OCI-LY3 (cell line): ENCODE results near the gene VWA3B.

Experiments
- H2AFZ ChIP-seq: fragments of 200-600, 300-600 bp; shearing (Covaris generic); 2 replicates; pipeline ENCODE4 v1.6.0; 2014; ENCODE audit warnings: antibody characterized with exemption, low read depth, low read length
- H3K27ac ChIP-seq: fragments of 200-600, 300-600 bp; sonication (generic); 2 replicates; pipeline ENCODE4 v1.5.1; 2014; ENCODE audit warnings: mild to moderate bottlenecking, low read length, moderate library complexity, mixed read lengths
- H3K27me3 ChIP-seq: fragments of 200-600, 300-600 bp; sonication (generic); 2 replicates; pipeline ENCODE4 v1.6.1; 2014; ENCODE audit warnings: low read depth, low read length, mixed read lengths
- H3K36me3 ChIP-seq: fragments of 200-600, 300-600 bp; sonication (generic); replicated peaks from 2 replicates; pipeline ENCODE3; 2014; ENCODE audit warnings: low read depth, low read length, mixed read lengths
- H3K4me1 ChIP-seq: fragments of 300-600, 200-600 bp; sonication (generic); 2 replicates; pipeline ENCODE4 v1.6.1; 2014; ENCODE audit warnings: low read length, mixed read lengths
- H3K4me2 ChIP-seq: fragments of 200-600, 300-600 bp; sonication (generic); 2 replicates; pipeline ENCODE4 v1.6.1; 2014; ENCODE audit warnings: low read length, mixed read lengths
- H3K4me3 ChIP-seq: fragments of 300-600, 200-600 bp; sonication (generic); 2 replicates; pipeline ENCODE4 v1.5.1; 2014; ENCODE audit warnings: antibody characterized with exemption, mild to moderate bottlenecking, low read length, moderate library complexity
- H3K79me2 ChIP-seq: fragments of 300-600, 200-600 bp; shearing (Covaris generic); 2 replicates; pipeline ENCODE4 v1.6.1; 2014; ENCODE audit warnings: mild to moderate bottlenecking, low read length, mixed read lengths
- H3K9ac ChIP-seq: fragments of 300-600, 200-600 bp; shearing (Covaris generic); 2 replicates; pipeline ENCODE4 v1.6.0; 2014; ENCODE audit warnings: mild to moderate bottlenecking, low read length, moderate library complexity
- H3K9me3 ChIP-seq: fragments of 200-600, 300-600 bp; shearing (Covaris generic); 2 replicates; pipeline ENCODE4 v1.6.1; 2014; ENCODE audit warnings: low read length, mixed read lengths; ENCODE audit not compliant: insufficient read depth
- H4K20me1 ChIP-seq: fragments of 200-600, 300-600 bp; sonication (generic); 2 replicates; pipeline ENCODE4 v1.6.1; 2016; ENCODE audit warnings: low read length, mixed read lengths; ENCODE audit not compliant: insufficient read depth
- CTCF ChIP-seq: fragments of 200-600, 300-600 bp; sonication (generic); IDR thresholded peaks from 2 replicates; pipeline ENCODE4 v1.5.1; 2014; ENCODE audit warnings: antibody characterized with exemption, low read length, low read depth
- EZH2phosphoT487 ChIP-seq: fragments of 200-600 bp; shearing (Covaris generic); IDR thresholded peaks from 2 replicates; pipeline ENCODE4 v1.6.1; 2018; ENCODE audit warnings: antibody characterized with exemption, mixed run types, low read depth

Gene VWA3B

GRCh38 chr2:98247383-98247782 is 160.4 kb downstream of the VWA3B start:
- no peak for TF ChIP-seq CTCF
- TF ChIP-seq EZH2phosphoT487 = no peak
- Histone ChIP-seq H3K4me1 (peaks cover 5% of the 10 kb centered on the region), H2AFZ (no peak overlapping the region), H3K36me3 (no peaks in the 10 kb centered on the region), H4K20me1 (no peaks in the 10 kb centered on the region), H3K4me3 (no peak overlapping the region), H3K79me2 (no peaks in the 10 kb centered on the region), H3K27ac (no peak overlapping the region), H3K4me2 (no peak overlapping the region), H3K9ac (no peak overlapping the region), H3K27me3 (peaks cover 5% of the 10 kb centered on the region; the same call in 1 of the 2 replicates), H3K9me3 (no peaks in the 10 kb centered on the region)

- peaks cover 8% of the 10 kb centered on the region for H3K4me1 ChIP-seq
- no peaks in the 10 kb centered on the region for H4K20me1 ChIP-seq
- H2AFZ ChIP-seq = no peak overlapping the region
- H3K79me2 ChIP-seq = no peaks in the 10 kb centered on the region
- H3K27ac ChIP-seq = no peak overlapping the region
- TF ChIP-seq CTCF (no peak), EZH2phosphoT487 (no peak)
- H3K36me3 ChIP-seq = no peaks in the 10 kb centered on the region
- H3K4me3 ChIP-seq = no peak overlapping the region
- H3K9ac ChIP-seq = no peak overlapping the region
- H3K27me3 ChIP-seq = no peaks in the 10 kb centered on the region
- H3K9me3 ChIP-seq = no peaks in the 10 kb centered on the region
- peak overlapping the region; percentile 21 for H3K4me2 ChIP-seq
Measured at GRCh38 chr2:98252038-98252773, 165.2 kb downstream of the VWA3B start.

DNA sequence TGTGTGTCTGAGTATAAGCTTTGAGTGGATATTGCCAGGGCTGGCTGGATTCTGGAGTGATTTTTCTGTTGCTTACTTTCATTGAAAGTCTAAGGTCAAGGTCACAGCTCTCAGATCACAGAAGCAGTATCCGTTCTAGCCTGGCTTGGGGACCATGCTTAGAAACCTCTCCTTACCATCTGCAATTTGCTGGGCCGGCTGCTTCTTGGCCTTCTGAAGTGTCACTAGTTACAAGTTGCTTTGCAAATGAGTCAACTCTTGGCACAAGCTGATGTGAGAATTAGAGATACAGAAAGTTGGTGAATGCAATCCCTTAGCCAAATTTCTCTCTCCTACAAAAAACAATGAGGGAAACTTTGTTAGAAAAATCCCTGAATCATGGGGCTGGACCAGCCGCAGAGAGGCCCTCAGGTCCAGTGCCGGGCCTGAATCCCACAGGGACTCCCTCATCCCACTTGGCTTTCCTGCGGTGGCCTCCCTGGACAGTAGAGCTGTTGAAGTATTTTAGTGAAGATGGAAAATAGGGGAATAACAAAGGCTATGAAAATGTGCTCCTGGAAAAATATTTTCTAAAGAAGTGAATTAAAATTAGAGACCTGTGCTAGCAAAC is 166.6 kb downstream of the VWA3B start:
- Histone ChIP-seq H3K36me3 (no peaks in the 10 kb centered on the region), H3K79me2 (no peaks in the 10 kb centered on the region), H4K20me1 (no peaks in the 10 kb centered on the region), H3K4me1 (peaks cover 8% of the 10 kb centered on the region), H3K27me3 (no peaks in the 10 kb centered on the region), H3K27ac (no peak overlapping the region), H2AFZ (no peak overlapping the region), H3K4me3 (no peak overlapping the region), H3K4me2 (no peak overlapping the region), H3K9me3 (no peaks in the 10 kb centered on the region), H3K9ac (no peak overlapping the region)
- TF ChIP-seq CTCF = no peak
- no peak for TF ChIP-seq EZH2phosphoT487

DNA sequence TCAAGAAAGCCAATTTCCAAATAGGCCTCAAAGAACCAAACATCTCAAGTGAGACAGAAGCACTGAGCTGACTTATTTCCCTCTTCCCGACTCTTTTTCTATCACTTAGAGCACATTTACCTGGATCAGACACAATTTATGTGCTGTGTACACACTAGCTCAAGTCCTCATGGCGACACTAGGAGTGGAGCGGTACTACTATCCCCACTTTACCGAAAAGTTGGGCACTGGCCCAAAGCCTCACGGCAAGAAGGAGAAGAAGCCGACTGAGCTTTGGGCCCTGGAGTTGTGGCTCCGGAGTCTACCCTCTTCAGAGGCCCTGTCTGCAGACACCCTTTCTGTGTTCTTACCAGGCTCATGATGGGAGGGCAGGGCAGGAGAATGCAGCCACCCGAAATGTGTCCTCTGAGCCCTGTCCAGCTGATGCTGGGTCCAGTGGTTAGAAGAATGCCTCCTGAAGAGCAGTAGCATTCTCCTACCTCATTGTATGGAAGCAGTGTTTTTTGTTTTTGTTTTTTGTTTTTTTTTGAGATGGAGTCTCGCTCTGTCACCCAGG is 167.6 kb downstream of the VWA3B start:
- Histone ChIP-seq H3K4me2 (no peak overlapping the region), H3K79me2 (no peaks in the 10 kb centered on the region), H3K9ac (no peak overlapping the region), H3K4me3 (no peak overlapping the region), H3K27me3 (no peaks in the 10 kb centered on the region), H3K36me3 (no peaks in the 10 kb centered on the region), H4K20me1 (no peaks in the 10 kb centered on the region), H3K27ac (no peak overlapping the region), H3K4me1 (peaks cover 8% of the 10 kb centered on the region), H3K9me3 (no peaks in the 10 kb centered on the region), H2AFZ (no peak overlapping the region)
- TF ChIP-seq CTCF (no peak), EZH2phosphoT487 (no peak)
